Urinary bladder (tissue), 4 donors: ENCODE measurements around the gene ZNRF2. TPM values are rescaled to one million over a fixed set of nuclear protein-coding genes. Genes with fewer than 3 reads are reported as not detected.

Experiments used
- DNase-seq: peaks from one replicate; pipeline ENCODE4 v3.0.0-alpha.2; 2015; ENCODE audit errors: extremely low spot score
- H3K27ac ChIP-seq: one replicate; pipeline ENCODE4 v1.5.1; 2013; ENCODE audit warnings: low read depth, mild to moderate bottlenecking, moderate library complexity
- H3K36me3 ChIP-seq: one replicate; pipeline ENCODE4 v1.6.1; 2013; ENCODE audit warnings: mild to moderate bottlenecking, moderate library complexity; ENCODE audit not compliant: insufficient read depth
- H3K4me1 ChIP-seq: one replicate; pipeline ENCODE4 v1.6.1; 2013; ENCODE audit warnings: mild to moderate bottlenecking, moderate library complexity; ENCODE audit not compliant: insufficient read depth
- H3K4me3 ChIP-seq: one replicate; pipeline ENCODE4 v1.5.1; 2013; ENCODE audit warnings: low read depth, low read length
- WGBS: extraction: QIAGEN DNeasy Blood & Tissue Kit; methylation state at CpG from one replicate; pipeline ENCODE4 v1.1.7; 2013; 5-methylcytosine and 5-hydroxymethylcytosine counted together
- polyA plus RNA-seq: library from polyadenylated mRNA; stranded (reverse); fragments of 200-250 nt; gene quantifications from one replicate; pipeline ENCODE4 v1.2.3, GENCODE V29; 2013
- total RNA-seq: library from RNA; depleted of rRNA; stranded (reverse); fragments of >200 nt; gene quantifications from one replicate; pipeline ENCODE4 v1.2.3, GENCODE V29; 2014
- donor health status: healthy with polysubstance abuse.
- donor health status: healthy.

The ZNRF2 gene
- total and polyA plus RNA-seq, 2 donors = 5.6 to 40.0 TPM

DNA sequence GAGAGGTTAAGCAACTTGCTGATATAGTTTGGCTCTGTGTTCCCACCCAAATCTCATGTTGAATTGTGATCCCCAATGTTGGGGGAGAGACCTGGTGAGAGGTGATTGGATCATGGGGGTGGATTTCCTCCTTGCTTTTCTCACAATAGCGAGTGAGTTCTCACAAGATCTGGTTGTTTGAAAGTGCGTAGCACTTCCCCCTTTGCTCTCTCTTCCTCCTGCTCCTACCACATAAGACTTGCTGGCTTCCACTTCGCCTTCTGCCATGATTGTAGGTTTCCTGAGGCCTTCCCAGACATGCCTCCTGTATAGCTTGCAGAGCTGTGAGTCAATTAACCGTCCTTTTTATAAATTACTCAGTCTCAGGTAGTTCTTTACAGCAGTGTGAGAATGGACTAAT is 13.5 kb upstream of the ZNRF2 start:
- H3K36me3 ChIP-seq = no peaks in the 10 kb centered on the region
- no peaks in the 10 kb centered on the region for H3K4me1 ChIP-seq
- DNase-seq = no peak
- no peak overlapping the region for H3K27ac ChIP-seq
- 89% methylated on average over 4 of the region's 4 CpGs for WGBS
- H3K4me3 ChIP-seq = no peak overlapping the region

DNA sequence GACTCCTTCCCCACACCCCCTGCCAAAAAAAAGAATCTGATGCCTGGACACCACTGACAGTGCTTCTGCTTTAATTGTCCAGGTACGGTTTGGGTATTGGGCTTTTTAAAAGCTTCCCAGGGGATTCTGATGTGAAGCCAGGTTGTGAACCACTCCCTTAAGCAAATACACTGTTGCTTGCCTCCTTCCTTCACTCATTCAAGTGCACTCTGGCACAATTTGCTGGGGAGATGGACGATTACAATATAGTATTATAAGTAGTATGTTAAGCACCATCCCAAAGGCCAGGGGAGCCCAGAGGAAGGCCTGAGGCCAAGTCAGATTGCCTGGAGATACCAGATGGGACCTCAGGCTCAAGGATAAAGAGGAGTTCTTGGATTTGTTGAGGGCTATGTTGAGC is 12.3 kb upstream of the ZNRF2 start:
- no peak for DNase-seq
- no peaks in the 10 kb centered on the region for H3K4me1 ChIP-seq
- H3K27ac ChIP-seq = no peak overlapping the region
- 78% methylated on average over 2 of the region's 2 CpGs for WGBS
- no peak overlapping the region for H3K4me3 ChIP-seq
- H3K36me3 ChIP-seq = no peaks in the 10 kb centered on the region

- Histone ChIP-seq H3K36me3 (no peaks in the 10 kb centered on the region), H3K4me1 (no peaks in the 10 kb centered on the region), H3K4me3 (no peak overlapping the region), H3K27ac (no peak overlapping the region)
- DNase-seq = no peak
- whole genome bisulfite sequencing = 70% methylated on average over 2 of the region's 2 CpGs
Measured at GRCh38 chr7:30273552-30273951, 10.8 kb upstream of the ZNRF2 start.

DNA sequence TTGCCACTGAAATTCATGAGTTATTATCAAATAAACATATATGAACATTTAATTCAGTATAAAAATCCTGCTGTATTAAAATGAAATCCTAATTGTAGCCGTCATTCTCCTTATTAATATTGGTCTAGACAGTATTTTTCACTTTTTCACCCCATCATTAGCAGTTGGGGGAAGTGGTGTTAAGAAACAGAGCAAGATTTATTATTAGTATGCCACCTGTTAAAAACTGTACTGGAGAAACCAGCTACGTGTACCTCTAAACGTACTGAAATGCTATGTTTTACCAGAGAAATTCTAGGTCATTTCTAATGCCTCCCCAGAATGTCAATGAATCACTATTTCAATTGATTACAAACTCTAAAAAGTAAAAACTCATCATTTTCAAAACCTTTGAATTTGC is 9.8 kb upstream of the ZNRF2 start:
- Histone ChIP-seq H3K36me3 (no peaks in the 10 kb centered on the region), H3K27ac (no peak overlapping the region), H3K4me3 (no peak overlapping the region), H3K4me1 (no peaks in the 10 kb centered on the region)
- 83% methylated on average over 3 of the region's 3 CpGs for WGBS
- DNase-seq = no peak

GRCh38 chr7:30276203-30276900 is 8.0 kb upstream of the ZNRF2 start:
- Histone ChIP-seq H3K27ac (no peak overlapping the region), H3K4me3 (no peak overlapping the region), H3K36me3 (no peaks in the 10 kb centered on the region), H3K4me1 (no peaks in the 10 kb centered on the region)
- DNase-seq = no peak
- WGBS = 82% methylated on average over 9 of the region's 9 CpGs

GRCh38 chr7:30278376-30278775 is 6.0 kb upstream of the ZNRF2 start:
- Histone ChIP-seq H3K27ac (no peak overlapping the region), H3K4me1 (no peaks in the 10 kb centered on the region), H3K36me3 (no peaks in the 10 kb centered on the region), H3K4me3 (no peak overlapping the region)
- 66% methylated on average over 4 of the region's 4 CpGs for WGBS
- DNase-seq = no peak

DNA sequence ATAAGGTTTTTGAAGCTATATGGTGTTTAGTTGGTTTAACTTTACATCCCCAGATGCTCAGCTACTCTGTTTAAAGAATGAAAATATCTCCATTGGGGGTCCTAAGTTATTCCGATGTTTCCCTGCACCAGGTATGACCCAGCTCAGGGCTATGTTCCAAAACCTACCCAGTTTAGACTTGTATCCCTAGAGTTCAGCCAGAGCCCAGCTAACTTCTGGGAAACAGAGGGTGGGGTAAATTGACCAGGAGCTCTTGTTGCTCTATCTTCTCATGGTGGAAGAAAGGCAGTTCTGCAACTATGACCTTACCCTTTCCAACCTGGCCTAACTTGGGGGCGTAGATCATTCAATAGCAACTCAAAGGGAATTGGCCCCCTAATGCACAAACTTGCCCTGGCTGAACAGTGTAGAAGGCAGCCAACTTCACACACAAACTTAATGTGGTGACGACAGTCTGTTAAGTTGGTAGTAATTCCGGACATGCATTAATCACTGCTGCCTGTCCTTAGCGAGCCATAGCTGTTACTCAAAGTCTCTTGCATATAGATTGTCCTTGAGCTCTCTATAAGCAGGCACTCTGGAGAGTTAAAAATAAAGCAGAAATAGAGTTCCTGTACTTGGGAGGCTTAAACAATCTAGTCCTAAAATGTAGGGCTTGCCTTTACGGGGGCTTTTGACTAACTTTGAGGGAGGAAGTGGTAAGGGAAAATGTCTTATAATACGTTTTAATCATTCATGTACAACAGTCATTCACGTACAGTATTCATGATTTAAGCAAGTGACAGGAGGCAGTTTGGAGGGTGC is 5.3 kb upstream of the ZNRF2 start:
- Histone ChIP-seq H3K27ac (no peak overlapping the region), H3K4me3 (no peak overlapping the region), H3K36me3 (no peaks in the 10 kb centered on the region), H3K4me1 (no peaks in the 10 kb centered on the region)
- DNase-seq = no peak
- WGBS = 71% methylated on average over 8 of the region's 8 CpGs

- WGBS = 44% methylated on average over 2 of the region's 2 CpGs
- no peak overlapping the region for H3K27ac ChIP-seq
- no peaks in the 10 kb centered on the region for H3K4me1 ChIP-seq
- no peak for DNase-seq
- no peak overlapping the region for H3K4me3 ChIP-seq
- H3K36me3 ChIP-seq = no peaks in the 10 kb centered on the region
Measured at GRCh38 chr7:30279653-30279904, 4.8 kb upstream of the ZNRF2 start.

DNA sequence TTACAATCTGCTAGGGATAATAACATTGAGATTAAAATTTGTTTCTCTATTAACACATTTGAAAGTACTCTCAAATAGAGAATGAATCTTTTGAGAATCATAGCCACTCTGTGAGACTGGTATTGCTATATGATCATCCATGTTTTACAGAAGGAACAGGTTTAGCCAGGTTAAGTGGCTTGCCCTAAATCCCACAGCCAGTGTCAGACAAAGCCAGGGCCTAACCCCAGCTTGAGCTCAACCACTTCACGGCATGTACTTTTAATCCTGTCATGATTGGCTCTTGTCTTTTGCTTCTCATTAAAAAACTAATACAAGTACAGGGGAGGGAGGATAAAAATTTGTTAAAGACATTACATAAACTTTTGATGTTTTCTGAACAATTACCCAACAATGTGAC is 3.8 kb upstream of the ZNRF2 start:
- WGBS = 87% methylated on average over 1 of the region's 1 CpG
- Histone ChIP-seq H3K27ac (no peak overlapping the region), H3K4me1 (no peaks in the 10 kb centered on the region), H3K36me3 (no peaks in the 10 kb centered on the region), H3K4me3 (no peak overlapping the region)
- DNase-seq = no peak

DNA sequence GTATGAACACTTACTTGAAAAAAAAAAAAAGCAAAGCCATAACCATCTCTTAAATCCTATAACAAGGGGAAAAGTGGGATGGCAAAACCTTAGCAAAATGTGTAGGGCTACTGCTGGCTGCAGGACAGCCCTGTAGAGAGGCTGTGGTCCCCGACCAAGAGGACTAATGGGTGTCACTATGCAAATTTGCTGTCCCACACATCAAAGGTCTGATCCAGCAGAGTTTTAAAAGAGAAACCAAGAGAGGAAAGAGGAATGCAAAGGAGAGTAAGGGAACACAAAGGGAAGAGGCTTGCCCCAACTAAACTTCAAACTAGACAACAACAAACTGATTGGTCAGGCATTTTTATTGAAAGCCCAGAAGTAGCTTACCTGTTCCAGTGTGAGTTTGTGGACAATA is 3.1 kb upstream of the ZNRF2 start:
- WGBS = 65% methylated on average over 1 of the region's 1 CpG
- DNase-seq = no peak
- Histone ChIP-seq H3K4me3 (no peak overlapping the region), H3K27ac (no peak overlapping the region), H3K4me1 (no peaks in the 10 kb centered on the region), H3K36me3 (no peaks in the 10 kb centered on the region)

DNA sequence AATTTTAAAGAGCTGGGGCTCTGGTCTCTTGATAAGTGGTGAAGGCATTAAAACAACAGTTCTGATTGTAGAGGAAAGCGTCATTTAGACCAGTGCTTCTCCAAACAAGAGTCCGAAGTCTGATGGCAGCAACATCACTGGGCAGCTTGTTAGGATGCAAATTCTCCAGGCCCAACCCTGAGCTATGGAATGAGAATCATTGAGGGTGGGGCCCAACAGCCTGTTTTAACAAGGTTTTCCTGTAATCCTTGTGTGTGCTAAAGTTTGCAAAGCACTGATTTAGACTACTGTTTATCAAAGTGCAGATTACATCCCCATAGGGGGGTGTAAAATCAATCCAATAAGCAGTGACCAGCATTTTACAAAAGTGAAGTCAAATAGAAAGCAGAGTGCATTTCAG is 2.6 kb upstream of the ZNRF2 start:
- WGBS = 74% methylated on average over 2 of the region's 2 CpGs
- no peak for DNase-seq
- no peak overlapping the region for H3K4me3 ChIP-seq

DNA sequence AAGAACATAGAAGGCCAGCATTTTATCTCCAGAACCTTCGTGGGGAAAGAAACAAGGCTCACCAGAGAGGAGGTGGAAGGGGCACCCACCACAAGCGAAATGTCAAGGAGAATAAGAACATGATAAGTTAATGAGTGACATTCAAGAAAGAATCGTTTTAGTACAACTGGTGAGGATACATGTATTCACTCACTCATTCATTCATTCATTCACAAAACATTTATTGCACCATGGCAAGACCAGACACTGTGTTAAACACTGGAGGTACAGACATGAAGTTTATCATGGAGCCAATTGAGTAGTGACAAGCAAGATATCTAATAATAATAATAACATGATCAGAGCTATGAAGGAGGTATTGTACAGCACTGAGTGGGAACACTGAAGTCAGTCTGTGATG is 1.7 kb upstream of the ZNRF2 start:
- Histone ChIP-seq H3K27ac (no peak overlapping the region), H3K4me3 (no peak overlapping the region), H3K36me3 (no peaks in the 10 kb centered on the region), H3K4me1 (no peaks in the 10 kb centered on the region)
- 84% methylated on average over 3 of the region's 3 CpGs for WGBS
- DNase-seq = no peak

More for the DNA sequence above, 2.6 kb upstream of the ZNRF2 start:
- no peaks in the 10 kb centered on the region for H3K36me3 ChIP-seq
- no peak overlapping the region for H3K27ac ChIP-seq
- H3K4me1 ChIP-seq = no peaks in the 10 kb centered on the region

DNA sequence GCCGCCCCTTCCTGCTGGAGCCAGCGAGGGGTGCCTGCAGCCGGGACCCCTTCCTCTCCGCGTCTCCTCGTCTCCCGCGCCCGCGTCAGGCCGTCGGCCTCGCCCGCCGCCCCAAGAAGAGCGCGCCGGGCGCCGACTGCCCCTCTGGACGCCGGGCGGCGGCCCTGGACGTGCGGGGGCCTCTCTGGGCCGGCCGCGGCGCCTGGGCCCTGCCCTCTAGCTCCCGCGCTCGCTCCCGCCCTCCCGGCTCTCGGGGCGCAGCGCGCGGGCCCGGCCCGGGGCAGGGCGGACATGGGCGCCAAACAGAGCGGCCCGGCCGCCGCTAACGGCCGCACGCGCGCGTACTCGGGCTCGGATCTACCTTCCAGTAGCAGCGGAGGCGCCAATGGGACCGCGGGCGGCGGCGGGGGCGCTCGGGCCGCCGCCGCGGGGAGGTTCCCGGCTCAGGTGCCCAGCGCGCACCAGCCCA is 704 bp downstream of the ZNRF2 start:
- no peak for DNase-seq
- WGBS = under 1% methylated on average over 71 of the region's 72 CpGs

DNA sequence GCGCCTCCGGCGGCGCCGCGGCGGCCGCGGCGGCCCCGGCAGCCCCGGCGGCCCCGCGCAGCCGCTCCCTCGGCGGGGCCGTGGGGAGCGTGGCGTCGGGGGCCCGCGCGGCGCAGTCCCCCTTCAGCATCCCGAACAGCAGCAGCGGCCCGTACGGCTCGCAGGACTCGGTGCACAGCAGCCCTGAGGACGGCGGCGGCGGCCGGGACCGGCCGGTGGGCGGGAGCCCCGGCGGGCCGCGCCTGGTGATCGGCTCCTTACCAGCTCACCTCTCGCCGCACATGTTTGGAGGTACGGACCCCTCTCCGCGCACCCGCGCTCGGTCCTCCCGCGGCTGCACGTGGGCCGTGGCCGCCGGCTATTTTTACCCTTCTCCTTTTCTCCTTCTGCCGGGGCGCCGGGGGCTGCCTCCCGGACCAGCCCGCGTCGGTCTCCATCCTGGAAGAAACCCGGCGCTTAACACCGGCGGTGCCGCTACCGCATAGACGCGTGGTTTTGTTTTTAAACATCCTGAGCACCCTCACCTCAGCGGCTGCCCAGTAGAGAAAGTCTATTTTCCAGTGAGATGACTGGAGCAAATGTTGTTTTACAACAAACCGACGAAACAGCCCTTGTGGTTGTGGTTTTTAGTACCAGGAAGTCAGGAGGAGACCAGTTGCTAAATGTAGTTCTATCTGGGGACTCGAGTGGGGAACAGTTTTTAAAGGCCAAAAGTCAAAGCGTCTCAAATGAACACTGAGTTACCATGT is 1.3 kb downstream of the ZNRF2 start:
- H3K4me1 ChIP-seq = no peaks in the 10 kb centered on the region
- H3K27ac ChIP-seq = peak overlapping the region; percentile 100
- peak overlapping the region; percentile 89 for H3K4me3 ChIP-seq
- no peak for DNase-seq
- no peaks in the 10 kb centered on the region for H3K36me3 ChIP-seq
- WGBS = under 1% methylated on average over 79 of the region's 79 CpGs

More for the DNA sequence above, 704 bp downstream of the ZNRF2 start:
- no peaks in the 10 kb centered on the region for H3K4me1 ChIP-seq
- no peaks in the 10 kb centered on the region for H3K36me3 ChIP-seq
- peak overlapping the region; percentile 89 for H3K4me3 ChIP-seq
- peak overlapping the region; percentile 100 for H3K27ac ChIP-seq
